Left lung (tissue), 10 donors: ENCODE results near the gene TPM3. TPM values are rescaled to one million over a fixed set of nuclear protein-coding genes. Genes with fewer than 3 reads are reported as not detected.
A peak's percentile ranks its signal among the peaks of the same experiment; 100 is the strongest.

Experiments used
- ATAC-seq: fragments of 200-7000 bp; cut with Tn5 transposase; one replicate; pipeline ENCODE4 v1.9.1; 2020; ENCODE audit warnings: moderate library complexity
- DNase-seq, 4 donors: peaks; one replicate each; pipeline ENCODE4 v3.0.0-alpha.2; 2013 to 2020
- H3K27ac ChIP-seq, 2 donors: fragments of 200-600 bp; sonication (generic) in 1 of 2; one replicate each; pipeline versions ENCODE4 v1.5.0 to v1.8.0; 2020 to 2021
- H3K27me3 ChIP-seq, 2 donors: fragments of 200-600 bp; sonication (generic) in 1 of 2; one replicate each; pipeline versions ENCODE4 v1.5.0 to v1.8.0; 2020 to 2021
- H3K36me3 ChIP-seq, 2 donors: fragments of 200-600 bp; sonication (generic) in 1 of 2; one replicate each; pipeline versions ENCODE4 v1.5.0 to v1.8.0; 2020 to 2021
- H3K4me1 ChIP-seq, 2 donors: fragments of 200-600 bp; one replicate each; pipeline ENCODE4 v1.8.0; 2021
- H3K4me3 ChIP-seq, 2 donors: fragments of 200-600 bp; sonication (generic) in 1 of 2; one replicate each; pipeline versions ENCODE4 v1.5.0 to v1.8.0; 2020 to 2021; ENCODE audit warnings: mild to moderate bottlenecking in 1 of 2
- H3K9me3 ChIP-seq, 2 donors: fragments of 200-600 bp; sonication (generic) in 1 of 2; one replicate each; pipeline versions ENCODE4 v1.5.0 to v1.8.0; 2020 to 2021
- intact Hi-C, 2 donors: fragments of 100-400 bp; cut with DNase I; formaldehyde crosslinking; loops; one replicate each; pipeline versions ENCODE4 v1.11.2 to v1.14.2; 2022
- polyA plus RNA-seq, 6 donors: library from polyadenylated mRNA; unstranded; fragments of 120-200 nt; gene quantifications; one replicate each; pipeline ENCODE4 v1.2.1, GENCODE V29; 2013; ENCODE audit not compliant: insufficient read length in 6 of 6
- total RNA-seq, 2 donors: library from RNA; stranded (reverse); fragmentation: NEBNext Ultra II Directional; extraction: Animal tissue kit (Norgen Biotek cat#: 25700); gene quantifications; one replicate each; pipeline ENCODE4 v1.2.1, GENCODE V29; 2021
- TF ChIP-seq, protein P1 (sequence below), 2 donors: fragments of 200-600 bp; sonication (generic) in 1 of 2; IDR thresholded peaks; one replicate each; pipeline versions ENCODE4 v1.5.0 to v1.8.0; 2021; ENCODE audit warnings: antibody characterized with exemption in 2 of 2
- donor health status: DM: no; HTN: yes; CAD: no.
- donor health status: DM: no; HTN: no; CAD: no.

The TPM3 gene
- total and polyA plus RNA-seq, 8 donors = 220 to 406 (median 257) TPM

DNA sequence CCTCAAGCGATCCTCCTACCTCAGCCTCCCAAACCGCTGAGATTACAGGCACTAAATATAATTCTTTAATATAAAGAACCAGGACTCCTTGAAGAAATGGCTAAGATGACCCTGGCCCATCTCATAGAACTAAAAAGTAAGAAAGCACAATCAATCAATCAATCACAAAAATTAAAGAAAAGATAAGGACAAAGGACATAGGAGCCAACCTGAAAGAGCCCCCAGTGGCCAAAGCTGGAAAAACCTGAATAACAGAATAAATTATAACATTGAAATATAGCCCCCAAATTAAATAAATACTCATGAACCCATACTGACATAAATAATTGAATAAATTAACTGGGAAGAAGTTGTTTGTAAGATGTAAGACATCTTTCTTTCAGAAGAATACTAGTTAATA, 45.9 kb downstream of the TPM3 start:
- Histone ChIP-seq H3K27ac (no peak overlapping the region), H3K4me3 (no peak overlapping the region), H3K27me3 (no peaks in the 10 kb centered on the region), H3K9me3 (no peaks in the 10 kb centered on the region), H3K4me1 (peaks cover 0 to 14% of the 10 kb centered on the region in 2 donors), H3K36me3 (no peaks in the 10 kb centered on the region)
- TF ChIP-seq, protein P1, sequence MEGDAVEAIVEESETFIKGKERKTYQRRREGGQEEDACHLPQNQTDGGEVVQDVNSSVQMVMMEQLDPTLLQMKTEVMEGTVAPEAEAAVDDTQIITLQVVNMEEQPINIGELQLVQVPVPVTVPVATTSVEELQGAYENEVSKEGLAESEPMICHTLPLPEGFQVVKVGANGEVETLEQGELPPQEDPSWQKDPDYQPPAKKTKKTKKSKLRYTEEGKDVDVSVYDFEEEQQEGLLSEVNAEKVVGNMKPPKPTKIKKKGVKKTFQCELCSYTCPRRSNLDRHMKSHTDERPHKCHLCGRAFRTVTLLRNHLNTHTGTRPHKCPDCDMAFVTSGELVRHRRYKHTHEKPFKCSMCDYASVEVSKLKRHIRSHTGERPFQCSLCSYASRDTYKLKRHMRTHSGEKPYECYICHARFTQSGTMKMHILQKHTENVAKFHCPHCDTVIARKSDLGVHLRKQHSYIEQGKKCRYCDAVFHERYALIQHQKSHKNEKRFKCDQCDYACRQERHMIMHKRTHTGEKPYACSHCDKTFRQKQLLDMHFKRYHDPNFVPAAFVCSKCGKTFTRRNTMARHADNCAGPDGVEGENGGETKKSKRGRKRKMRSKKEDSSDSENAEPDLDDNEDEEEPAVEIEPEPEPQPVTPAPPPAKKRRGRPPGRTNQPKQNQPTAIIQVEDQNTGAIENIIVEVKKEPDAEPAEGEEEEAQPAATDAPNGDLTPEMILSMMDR (IDR thresholded peaks at IDR 0.05) = peak in 1 of 2 donors; percentile 37
- ATAC-seq (no peak), DNase-seq (no peak)
- intact Hi-C loops = no loop called here

DNA sequence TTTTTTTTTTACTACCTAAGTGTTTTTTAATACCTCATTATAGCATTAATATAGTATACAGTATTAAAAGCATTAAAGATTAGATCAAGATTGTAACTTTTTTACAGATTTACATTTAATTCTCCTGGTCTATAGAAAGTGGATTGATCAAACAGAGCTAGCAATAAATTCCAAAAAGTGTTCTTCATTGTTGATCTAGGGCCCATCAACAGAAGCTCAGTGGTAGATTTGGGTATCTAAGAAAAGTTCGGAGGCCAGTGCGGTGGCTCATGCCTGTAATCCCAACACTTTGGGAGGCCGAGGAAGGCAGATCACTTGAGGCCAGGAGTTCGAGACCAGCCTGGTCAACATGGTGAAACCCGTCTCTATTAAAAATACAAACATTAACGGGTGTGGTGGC, 49.5 kb downstream of the TPM3 start:
- no peak for ATAC-seq

DNA sequence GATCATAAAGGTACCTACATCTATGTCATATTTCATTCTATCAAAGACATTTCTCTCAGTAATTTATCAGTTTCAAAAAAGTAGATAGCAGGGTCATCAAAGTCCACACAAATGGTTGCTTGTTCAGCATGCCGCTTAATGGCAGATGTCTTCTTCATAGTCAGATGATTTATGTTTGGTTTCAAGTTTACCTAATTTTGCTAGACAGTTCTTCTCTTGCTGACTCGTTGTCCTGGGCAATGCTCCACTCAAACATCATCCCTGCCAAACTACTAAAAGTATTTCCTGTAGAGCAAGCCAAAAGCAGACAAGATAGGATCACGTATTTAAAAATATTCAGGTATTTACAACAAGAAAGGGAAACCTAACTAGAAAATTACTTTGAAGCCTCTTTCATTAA, 50.7 kb downstream of the TPM3 start:
- intact Hi-C loops = no loop called here
- Histone ChIP-seq H3K36me3 (no peaks in the 10 kb centered on the region), H3K27me3 (no peaks in the 10 kb centered on the region), H3K9me3 (no peaks in the 10 kb centered on the region), H3K4me1 (no peaks in the 10 kb centered on the region), H3K27ac (no peak overlapping the region), H3K4me3 (no peak overlapping the region)
- TF ChIP-seq, protein P1 (IDR thresholded peaks at IDR 0.05) = no peak
- ATAC-seq = no peak
- no peak for DNase-seq

More for the DNA sequence above, 49.5 kb downstream of the TPM3 start:
- H3K4me3 ChIP-seq = no peak overlapping the region
- no peaks in the 10 kb centered on the region for H3K4me1 ChIP-seq
- no peak overlapping the region for H3K27ac ChIP-seq
- H3K36me3 ChIP-seq = no peaks in the 10 kb centered on the region
- no peaks in the 10 kb centered on the region for H3K9me3 ChIP-seq
- no peak for DNase-seq
- TF ChIP-seq, protein P1 (IDR thresholded peaks at IDR 0.05) = no peak
- intact Hi-C loops = no loop called here
- no peaks in the 10 kb centered on the region for H3K27me3 ChIP-seq

DNA sequence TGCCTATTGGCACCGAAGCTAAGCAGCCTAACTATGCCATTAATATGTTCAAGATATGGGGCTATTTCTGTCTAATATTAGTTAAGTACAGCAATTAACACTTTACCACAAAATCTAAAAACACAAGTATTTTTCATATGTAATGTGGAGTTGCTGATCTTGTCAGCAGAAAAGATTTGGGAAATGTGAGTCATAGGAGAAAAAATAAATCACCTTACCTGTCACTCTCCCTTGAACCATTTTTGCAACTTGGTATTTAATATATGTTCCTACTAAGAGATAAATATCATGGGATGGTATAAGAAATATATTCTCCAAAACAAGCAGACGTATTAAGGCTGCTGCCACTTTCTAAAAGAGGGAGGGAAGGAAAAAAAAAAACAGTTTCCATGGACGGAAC, 54.0 kb downstream of the TPM3 start:
- Histone ChIP-seq H3K27ac (no peak overlapping the region), H3K4me3 (no peak overlapping the region), H3K9me3 (no peaks in the 10 kb centered on the region), H3K4me1 (no peaks in the 10 kb centered on the region), H3K27me3 (no peaks in the 10 kb centered on the region), H3K36me3 (no peaks in the 10 kb centered on the region)
- no peak for ATAC-seq
- TF ChIP-seq, protein P1 (IDR thresholded peaks at IDR 0.05) = no peak
- no peak for DNase-seq
- intact Hi-C loops = no loop called here

DNA sequence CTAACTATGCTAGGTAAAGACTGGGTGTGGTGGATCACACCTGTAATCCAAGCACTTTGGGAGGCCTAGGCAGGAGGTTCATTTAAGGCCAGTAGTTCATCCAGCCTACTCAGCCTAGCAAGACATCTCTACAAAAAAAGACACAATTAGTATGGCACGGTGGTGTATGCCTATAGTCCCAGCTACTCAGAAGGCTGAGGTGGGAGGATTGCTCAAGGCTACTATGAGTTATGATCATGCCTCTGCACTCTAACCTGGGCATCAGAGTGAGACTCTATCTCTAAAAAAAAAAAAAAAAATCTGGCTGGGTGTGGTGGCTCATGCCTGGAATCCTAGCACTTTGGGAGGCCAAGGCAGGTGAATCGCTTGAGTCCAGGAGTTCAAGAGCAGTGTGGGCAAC, 58.6 kb downstream of the TPM3 start:
- no peaks in the 10 kb centered on the region for H3K27me3 ChIP-seq
- DNase-seq (no peak), ATAC-seq (no peak)
- no peaks in the 10 kb centered on the region for H3K9me3 ChIP-seq
- no peak overlapping the region for H3K27ac ChIP-seq
- H3K4me3 ChIP-seq = no peak overlapping the region
- TF ChIP-seq, protein P1 (IDR thresholded peaks at IDR 0.05) = no peak
- H3K36me3 ChIP-seq = no peaks in the 10 kb centered on the region
- intact Hi-C loops = no loop called here
- peaks cover 0 to 4% of the 10 kb centered on the region in 2 donors for H3K4me1 ChIP-seq
